IPS-15b (cell line): Measurements from ENCODE around the gene RAD51B.

ENCODE experiments used
- H3K27me3 ChIP-seq: one replicate; pipeline ENCODE4 v1.6.1; 2013; ENCODE audit warnings: low read length; ENCODE audit not compliant: control insufficient read depth, insufficient read depth
- H3K36me3 ChIP-seq: one replicate; pipeline ENCODE4 v1.6.1; 2013; ENCODE audit warnings: low read length; ENCODE audit not compliant: control insufficient read depth, insufficient read depth
- H3K4me1 ChIP-seq: one replicate; pipeline ENCODE4 v1.6.1; 2013; ENCODE audit warnings: mild to moderate bottlenecking, low read length; ENCODE audit not compliant: control insufficient read depth, insufficient read depth
- H3K4me3 ChIP-seq: one replicate; pipeline ENCODE4 v1.5.1; 2013; ENCODE audit warnings: low read depth, low read length
- H3K9ac ChIP-seq: one replicate; pipeline ENCODE4 v1.6.1; 2013; ENCODE audit warnings: low read depth, mild to moderate bottlenecking, low read length
- H3K9me3 ChIP-seq: one replicate; pipeline ENCODE4 v1.6.1; 2013; ENCODE audit warnings: mild to moderate bottlenecking, low read length; ENCODE audit not compliant: control insufficient read depth, insufficient read depth

RAD51B gene

GRCh38 chr14:68208218-68208617 lies 388.6 kb downstream of the RAD51B start:
- H3K27me3 ChIP-seq, result no peaks in the 10 kb centered on the region
- H3K4me1 ChIP-seq, result peaks cover 8% of the 10 kb centered on the region

GRCh38 chr14:68208626-68209317 lies 389.2 kb downstream of the RAD51B start:
- Histone ChIP-seq H3K9me3 (no peaks in the 10 kb centered on the region), H3K4me1 (peaks cover 8% of the 10 kb centered on the region), H3K27me3 (no peaks in the 10 kb centered on the region), H3K36me3 (no peaks in the 10 kb centered on the region), H3K9ac (no peak overlapping the region), H3K4me3 (no peak overlapping the region)

More at GRCh38 chr14:68208218-68208617, 388.6 kb downstream of the RAD51B start:
- Histone ChIP-seq H3K9me3 (no peaks in the 10 kb centered on the region), H3K36me3 (no peaks in the 10 kb centered on the region), H3K9ac (no peak overlapping the region), H3K4me3 (no peak overlapping the region)

GRCh38 chr14:68210729-68211299 lies 391.2 kb downstream of the RAD51B start:
- H3K9ac ChIP-seq, result no peak overlapping the region
- no peaks in the 10 kb centered on the region for H3K27me3 ChIP-seq
- H3K36me3 ChIP-seq, result no peaks in the 10 kb centered on the region
- peaks cover 8% of the 10 kb centered on the region for H3K4me1 ChIP-seq
- H3K4me3 ChIP-seq, result no peak overlapping the region
- no peaks in the 10 kb centered on the region for H3K9me3 ChIP-seq

GRCh38 chr14:68211421-68211820 lies 391.8 kb downstream of the RAD51B start:
- Histone ChIP-seq H3K9me3 (no peaks in the 10 kb centered on the region), H3K36me3 (no peaks in the 10 kb centered on the region), H3K27me3 (no peaks in the 10 kb centered on the region), H3K9ac (no peak overlapping the region), H3K4me1 (peaks cover 8% of the 10 kb centered on the region), H3K4me3 (no peak overlapping the region)

GRCh38 chr14:68211886-68212285 lies 392.3 kb downstream of the RAD51B start:
- no peaks in the 10 kb centered on the region for H3K36me3 ChIP-seq
- H3K4me1 ChIP-seq, result peaks cover 10% of the 10 kb centered on the region
- H3K9ac ChIP-seq, result no peak overlapping the region
- H3K27me3 ChIP-seq, result no peaks in the 10 kb centered on the region
- H3K9me3 ChIP-seq, result no peaks in the 10 kb centered on the region
- no peak overlapping the region for H3K4me3 ChIP-seq

- H3K9me3 ChIP-seq, result no peaks in the 10 kb centered on the region
- H3K27me3 ChIP-seq, result no peaks in the 10 kb centered on the region
- no peaks in the 10 kb centered on the region for H3K36me3 ChIP-seq
- H3K4me3 ChIP-seq, result no peak overlapping the region
- H3K4me1 ChIP-seq, result peaks cover 12% of the 10 kb centered on the region
- no peak overlapping the region for H3K9ac ChIP-seq
Observed at GRCh38 chr14:68212361-68212760, 392.8 kb downstream of the RAD51B start.

GRCh38 chr14:68214431-68214830 lies 394.9 kb downstream of the RAD51B start:
- Histone ChIP-seq H3K9me3 (no peaks in the 10 kb centered on the region), H3K27me3 (no peaks in the 10 kb centered on the region), H3K36me3 (no peaks in the 10 kb centered on the region), H3K4me3 (no peak overlapping the region), H3K4me1 (peaks cover 4% of the 10 kb centered on the region), H3K9ac (no peak overlapping the region)

- Histone ChIP-seq H3K4me1 (peaks cover 4% of the 10 kb centered on the region), H3K36me3 (no peaks in the 10 kb centered on the region), H3K4me3 (no peak overlapping the region), H3K27me3 (no peaks in the 10 kb centered on the region), H3K9me3 (no peaks in the 10 kb centered on the region), H3K9ac (no peak overlapping the region)
Observed at GRCh38 chr14:68215629-68216028, 396.1 kb downstream of the RAD51B start.

GRCh38 chr14:68216079-68216478 lies 396.5 kb downstream of the RAD51B start:
- H3K4me1 ChIP-seq, result peaks cover 4% of the 10 kb centered on the region
- no peak overlapping the region for H3K9ac ChIP-seq
- no peak overlapping the region for H3K4me3 ChIP-seq
- H3K36me3 ChIP-seq, result no peaks in the 10 kb centered on the region
- no peaks in the 10 kb centered on the region for H3K27me3 ChIP-seq
- H3K9me3 ChIP-seq, result no peaks in the 10 kb centered on the region

GRCh38 chr14:68216957-68217356 lies 397.4 kb downstream of the RAD51B start:
- H3K36me3 ChIP-seq, result no peaks in the 10 kb centered on the region
- no peaks in the 10 kb centered on the region for H3K27me3 ChIP-seq
- H3K4me1 ChIP-seq, result peaks cover 4% of the 10 kb centered on the region
- no peak overlapping the region for H3K4me3 ChIP-seq
- no peak overlapping the region for H3K9ac ChIP-seq
- no peaks in the 10 kb centered on the region for H3K9me3 ChIP-seq

GRCh38 chr14:68217791-68218340 lies 398.3 kb downstream of the RAD51B start:
- H3K4me3 ChIP-seq, result no peak overlapping the region
- no peaks in the 10 kb centered on the region for H3K9me3 ChIP-seq
- H3K9ac ChIP-seq, result no peak overlapping the region
- no peaks in the 10 kb centered on the region for H3K27me3 ChIP-seq
- peaks cover 4% of the 10 kb centered on the region for H3K4me1 ChIP-seq
- H3K36me3 ChIP-seq, result no peaks in the 10 kb centered on the region

- H3K4me3 ChIP-seq, result no peak overlapping the region
- no peak overlapping the region for H3K9ac ChIP-seq
- H3K4me1 ChIP-seq, result peaks cover 6% of the 10 kb centered on the region
- no peaks in the 10 kb centered on the region for H3K36me3 ChIP-seq
- no peaks in the 10 kb centered on the region for H3K27me3 ChIP-seq
- H3K9me3 ChIP-seq, result no peaks in the 10 kb centered on the region
Observed at GRCh38 chr14:68219407-68219806, 399.8 kb downstream of the RAD51B start.
